GM21723 (cell line): Measurements from ENCODE around the gene NTRK2.
A peak's percentile ranks its signal among the peaks of the same experiment; 100 is the strongest.

Experiments used
- ATAC-seq: cut with Tn5 transposase; IDR thresholded peaks from one replicate; pipeline ENCODE4 v1.9.1; 2021; ENCODE audit warnings: mild to moderate bottlenecking, moderate library complexity; ENCODE audit not compliant: unreplicated experiment

NTRK2 gene

GRCh38 chr9:84731696-84732095 is 62.2 kb downstream of the NTRK2 start:
- ATAC-seq, result no peak

GRCh38 chr9:84736081-84736480 is 66.6 kb downstream of the NTRK2 start:
- no peak for ATAC-seq

GRCh38 chr9:84736536-84736935 is 67.0 kb downstream of the NTRK2 start:
- ATAC-seq, result no peak

GRCh38 chr9:84738353-84738752 is 68.8 kb downstream of the NTRK2 start:
- no peak for ATAC-seq

GRCh38 chr9:84742261-84742660 is 72.7 kb downstream of the NTRK2 start:
- ATAC-seq, result no peak

GRCh38 chr9:84744195-84744594 is 74.7 kb downstream of the NTRK2 start:
- no peak for ATAC-seq

- ATAC-seq, result no peak
Measured at GRCh38 chr9:84744726-84745125, 75.2 kb downstream of the NTRK2 start.

GRCh38 chr9:84748112-84748511 is 78.6 kb downstream of the NTRK2 start:
- ATAC-seq, result no peak

GRCh38 chr9:84750152-84750865 is 80.8 kb downstream of the NTRK2 start:
- ATAC-seq, result no peak

- ATAC-seq, result no peak
Measured at GRCh38 chr9:84751921-84752320, 82.4 kb downstream of the NTRK2 start.

- ATAC-seq, result no peak
Measured at GRCh38 chr9:84754461-84754860, 84.9 kb downstream of the NTRK2 start.

- ATAC-seq, result no peak
Measured at GRCh38 chr9:84754881-84755280, 85.4 kb downstream of the NTRK2 start.

- no peak for ATAC-seq
Measured at GRCh38 chr9:84755380-84755779, 85.9 kb downstream of the NTRK2 start.

- ATAC-seq, result no peak
Measured at GRCh38 chr9:84756171-84756570, 86.6 kb downstream of the NTRK2 start.

GRCh38 chr9:84756731-84757130 is 87.2 kb downstream of the NTRK2 start:
- ATAC-seq, result no peak

- ATAC-seq, result no peak
Measured at GRCh38 chr9:84758817-84759216, 89.3 kb downstream of the NTRK2 start.

GRCh38 chr9:84759300-84759750 is 89.8 kb downstream of the NTRK2 start:
- ATAC-seq, result peak; percentile 77

- no peak for ATAC-seq
Measured at GRCh38 chr9:84759804-84760203, 90.3 kb downstream of the NTRK2 start.

- ATAC-seq, result no peak
Measured at GRCh38 chr9:84761137-84761808, 91.7 kb downstream of the NTRK2 start.

GRCh38 chr9:84772511-84772910 is 103.0 kb downstream of the NTRK2 start:
- no peak for ATAC-seq

- ATAC-seq, result no peak
Measured at GRCh38 chr9:84773022-84773421, 103.5 kb downstream of the NTRK2 start.

GRCh38 chr9:84775056-84775643 is 105.6 kb downstream of the NTRK2 start:
- ATAC-seq, result no peak
